HepG2 (cell line): ENCODE results near the gene SHISA7. TPM values are rescaled to one million over a fixed set of nuclear protein-coding genes. Genes with fewer than 3 reads are reported as not detected.

Source experiments
- NR2F6 ChIP-seq, 2 experiments: IDR thresholded peaks; 2 replicates each; pipeline ENCODE4 v1.6.1; 2016; ENCODE audit warnings: antibody characterized with exemption in 1 of 2, mild to moderate bottlenecking in 1 of 2
- RAD51 ChIP-seq: fragments of 450-650 bp; IDR thresholded peaks from 2 replicates; pipeline ENCODE4 v1.6.1; 2016; ENCODE audit warnings: borderline replicate concordance
- YEATS4 ChIP-seq: sonication (generic); formaldehyde crosslinking; IDR thresholded peaks from 2 replicates; pipeline ENCODE4 v1.4.0; 2020; ENCODE audit warnings: missing genetic modification reagents, borderline replicate concordance
- ZNF264 ChIP-seq: sonication (generic); formaldehyde crosslinking; IDR thresholded peaks from 2 replicates; pipeline ENCODE4 v1.4.0; 2020; ENCODE audit warnings: missing genetic modification reagents
- ZNF34 ChIP-seq: sonication (generic); formaldehyde crosslinking; IDR thresholded peaks from 2 replicates; pipeline ENCODE4 v1.4.0; 2020; ENCODE audit warnings: mild to moderate bottlenecking, missing genetic modification reagents, borderline replicate concordance
- ZNF430 ChIP-seq: sonication (generic); formaldehyde crosslinking; IDR thresholded peaks from 2 replicates; pipeline ENCODE4 v1.9.0; 2021; ENCODE audit warnings: mild to moderate bottlenecking, missing genetic modification reagents
- ZNF44 ChIP-seq: sonication (generic); formaldehyde crosslinking; IDR thresholded peaks from 2 replicates; pipeline ENCODE4 v1.5.1; 2020; ENCODE audit warnings: mild to moderate bottlenecking, missing genetic modification reagents
- ZNF644 ChIP-seq: IDR thresholded peaks from 2 replicates; pipeline ENCODE4 v1.6.1; 2016; ENCODE audit warnings: low read depth
- ZNF841 ChIP-seq: sonication (generic); formaldehyde crosslinking; IDR thresholded peaks from 2 replicates; pipeline ENCODE4 v1.8.1; 2023; ENCODE audit warnings: missing genetic modification reagents, borderline replicate concordance
- polyA plus RNA-seq, 8 experiments: library from polyadenylated mRNA; depleted of rRNA in 3 of 8; stranded (reverse) in 7 of 8; unstranded in 1 of 8; fragments of >200 nt; fragmentation: Illumina TruSeq in 4 of 8; extraction: Trizol in 4 of 8; gene quantifications; 2 replicates each; pipeline versions ENCODE4 v1.2.1 to v1.2.3, GENCODE V29; 2011 to 2016; ENCODE audit warnings: low read depth in 4 of 8, missing spikeins in 1 of 8, mixed read lengths in 1 of 8; ENCODE audit not compliant: insufficient read depth in 1 of 8
- total RNA-seq, 5 experiments: library from RNA; depleted of rRNA; stranded (reverse); fragments of >200 nt; fragmentation: Illumina TruSeq; extraction: Trizol; gene quantifications; 2 replicates each; pipeline ENCODE4 v1.2.3, GENCODE V29; 2016; ENCODE audit warnings: low read depth in 1 of 5
- TF ChIP-seq, protein P1 (sequence below): sonication (generic); formaldehyde crosslinking; IDR thresholded peaks from 2 replicates; pipeline ENCODE4 v1.5.0; 2020; ENCODE audit warnings: mild to moderate bottlenecking, missing genetic modification reagents, moderate library complexity
- TF ChIP-seq, protein P2 (sequence below): sonication (generic); formaldehyde crosslinking; IDR thresholded peaks from 2 replicates; pipeline ENCODE4 v1.4.0; 2020; ENCODE audit warnings: missing genetic modification reagents
- TF ChIP-seq, protein P3 (sequence below): sonication (generic); formaldehyde crosslinking; IDR thresholded peaks from 2 replicates; pipeline ENCODE4 v1.4.0; 2020; ENCODE audit warnings: mild to moderate bottlenecking, low read depth, missing genetic modification reagents
- TF ChIP-seq, protein P4 (sequence below): sonication (generic); formaldehyde crosslinking; IDR thresholded peaks from 2 replicates; pipeline ENCODE4 v1.8.0; 2022; ENCODE audit warnings: missing genetic modification reagents, mild to moderate bottlenecking, moderate library complexity, borderline replicate concordance
- TF ChIP-seq, protein P5 (sequence below): sonication (generic); formaldehyde crosslinking; IDR thresholded peaks from 2 replicates; pipeline ENCODE4 v1.4.0; 2020; ENCODE audit warnings: mild to moderate bottlenecking, missing genetic modification reagents

Gene SHISA7
- total and polyA plus RNA-seq, 2 of the 13 experiments (the other 11 are each of a cell fraction or from before 2014, with no cell fraction given): not detected

DNA sequence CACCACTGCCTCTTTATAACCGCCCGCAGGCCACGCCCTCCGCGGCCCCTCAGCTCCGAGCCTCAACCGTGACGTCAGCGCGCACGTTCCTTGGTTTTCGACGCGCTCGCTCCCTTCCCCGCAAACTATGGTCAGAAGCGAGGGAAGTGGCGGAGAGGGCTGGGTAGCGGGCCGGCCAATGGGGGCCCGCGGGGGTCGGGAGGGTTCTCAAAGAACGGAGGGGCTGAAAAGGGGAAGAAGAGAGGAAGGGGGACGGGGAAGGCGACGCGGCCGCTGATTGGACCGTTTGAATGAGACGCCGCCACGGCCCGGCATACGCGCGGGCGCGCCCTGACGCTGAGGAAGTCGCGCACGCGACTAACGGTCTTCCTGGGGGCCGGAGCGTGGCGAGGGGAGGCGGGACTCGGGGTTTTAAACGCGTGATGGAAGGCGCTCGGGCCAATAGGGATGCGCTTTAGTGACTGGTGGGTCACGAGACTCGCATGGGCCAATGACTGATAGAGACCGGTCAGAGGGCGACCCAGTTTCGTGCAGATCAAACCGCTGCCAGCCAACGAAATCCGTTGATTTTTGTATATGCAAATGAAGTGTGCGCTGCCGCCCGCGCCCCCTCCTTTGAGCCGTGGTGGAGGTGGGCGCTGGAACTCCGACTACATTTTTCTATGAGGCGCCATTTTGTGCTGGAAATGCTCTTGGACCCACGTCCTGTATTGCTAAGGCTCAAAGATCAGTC lies 35.1 kb downstream of the SHISA7 start (continued):
- TF ChIP-seq, protein P1, sequence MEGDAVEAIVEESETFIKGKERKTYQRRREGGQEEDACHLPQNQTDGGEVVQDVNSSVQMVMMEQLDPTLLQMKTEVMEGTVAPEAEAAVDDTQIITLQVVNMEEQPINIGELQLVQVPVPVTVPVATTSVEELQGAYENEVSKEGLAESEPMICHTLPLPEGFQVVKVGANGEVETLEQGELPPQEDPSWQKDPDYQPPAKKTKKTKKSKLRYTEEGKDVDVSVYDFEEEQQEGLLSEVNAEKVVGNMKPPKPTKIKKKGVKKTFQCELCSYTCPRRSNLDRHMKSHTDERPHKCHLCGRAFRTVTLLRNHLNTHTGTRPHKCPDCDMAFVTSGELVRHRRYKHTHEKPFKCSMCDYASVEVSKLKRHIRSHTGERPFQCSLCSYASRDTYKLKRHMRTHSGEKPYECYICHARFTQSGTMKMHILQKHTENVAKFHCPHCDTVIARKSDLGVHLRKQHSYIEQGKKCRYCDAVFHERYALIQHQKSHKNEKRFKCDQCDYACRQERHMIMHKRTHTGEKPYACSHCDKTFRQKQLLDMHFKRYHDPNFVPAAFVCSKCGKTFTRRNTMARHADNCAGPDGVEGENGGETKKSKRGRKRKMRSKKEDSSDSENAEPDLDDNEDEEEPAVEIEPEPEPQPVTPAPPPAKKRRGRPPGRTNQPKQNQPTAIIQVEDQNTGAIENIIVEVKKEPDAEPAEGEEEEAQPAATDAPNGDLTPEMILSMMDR: no peak
- TF ChIP-seq, protein P2, sequence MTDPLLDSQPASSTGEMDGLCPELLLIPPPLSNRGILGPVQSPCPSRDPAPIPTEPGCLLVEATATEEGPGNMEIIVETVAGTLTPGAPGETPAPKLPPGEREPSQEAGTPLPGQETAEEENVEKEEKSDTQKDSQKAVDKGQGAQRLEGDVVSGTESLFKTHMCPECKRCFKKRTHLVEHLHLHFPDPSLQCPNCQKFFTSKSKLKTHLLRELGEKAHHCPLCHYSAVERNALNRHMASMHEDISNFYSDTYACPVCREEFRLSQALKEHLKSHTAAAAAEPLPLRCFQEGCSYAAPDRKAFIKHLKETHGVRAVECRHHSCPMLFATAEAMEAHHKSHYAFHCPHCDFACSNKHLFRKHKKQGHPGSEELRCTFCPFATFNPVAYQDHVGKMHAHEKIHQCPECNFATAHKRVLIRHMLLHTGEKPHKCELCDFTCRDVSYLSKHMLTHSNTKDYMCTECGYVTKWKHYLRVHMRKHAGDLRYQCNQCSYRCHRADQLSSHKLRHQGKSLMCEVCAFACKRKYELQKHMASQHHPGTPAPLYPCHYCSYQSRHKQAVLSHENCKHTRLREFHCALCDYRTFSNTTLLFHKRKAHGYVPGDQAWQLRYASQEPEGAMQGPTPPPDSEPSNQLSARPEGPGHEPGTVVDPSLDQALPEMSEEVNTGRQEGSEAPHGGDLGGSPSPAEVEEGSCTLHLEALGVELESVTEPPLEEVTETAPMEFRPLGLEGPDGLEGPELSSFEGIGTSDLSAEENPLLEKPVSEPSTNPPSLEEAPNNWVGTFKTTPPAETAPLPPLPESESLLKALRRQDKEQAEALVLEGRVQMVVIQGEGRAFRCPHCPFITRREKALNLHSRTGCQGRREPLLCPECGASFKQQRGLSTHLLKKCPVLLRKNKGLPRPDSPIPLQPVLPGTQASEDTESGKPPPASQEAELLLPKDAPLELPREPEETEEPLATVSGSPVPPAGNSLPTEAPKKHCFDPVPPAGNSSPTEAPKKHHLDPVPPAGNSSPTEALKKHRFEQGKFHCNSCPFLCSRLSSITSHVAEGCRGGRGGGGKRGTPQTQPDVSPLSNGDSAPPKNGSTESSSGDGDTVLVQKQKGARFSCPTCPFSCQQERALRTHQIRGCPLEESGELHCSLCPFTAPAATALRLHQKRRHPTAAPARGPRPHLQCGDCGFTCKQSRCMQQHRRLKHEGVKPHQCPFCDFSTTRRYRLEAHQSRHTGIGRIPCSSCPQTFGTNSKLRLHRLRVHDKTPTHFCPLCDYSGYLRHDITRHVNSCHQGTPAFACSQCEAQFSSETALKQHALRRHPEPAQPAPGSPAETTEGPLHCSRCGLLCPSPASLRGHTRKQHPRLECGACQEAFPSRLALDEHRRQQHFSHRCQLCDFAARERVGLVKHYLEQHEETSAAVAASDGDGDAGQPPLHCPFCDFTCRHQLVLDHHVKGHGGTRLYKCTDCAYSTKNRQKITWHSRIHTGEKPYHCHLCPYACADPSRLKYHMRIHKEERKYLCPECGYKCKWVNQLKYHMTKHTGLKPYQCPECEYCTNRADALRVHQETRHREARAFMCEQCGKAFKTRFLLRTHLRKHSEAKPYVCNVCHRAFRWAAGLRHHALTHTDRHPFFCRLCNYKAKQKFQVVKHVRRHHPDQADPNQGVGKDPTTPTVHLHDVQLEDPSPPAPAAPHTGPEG (CRISPR knock-in tag): no peak
- TF ChIP-seq, protein P3, sequence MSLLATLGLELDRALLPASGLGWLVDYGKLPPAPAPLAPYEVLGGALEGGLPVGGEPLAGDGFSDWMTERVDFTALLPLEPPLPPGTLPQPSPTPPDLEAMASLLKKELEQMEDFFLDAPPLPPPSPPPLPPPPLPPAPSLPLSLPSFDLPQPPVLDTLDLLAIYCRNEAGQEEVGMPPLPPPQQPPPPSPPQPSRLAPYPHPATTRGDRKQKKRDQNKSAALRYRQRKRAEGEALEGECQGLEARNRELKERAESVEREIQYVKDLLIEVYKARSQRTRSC: 0 out of 2 replicates have a peak, but pooled peaks have one; percentile 59
- peak; percentile 47; the same call in 1 of the 2 replicates for TF ChIP-seq YEATS4 (CRISPR knock-in tag)
- TF ChIP-seq, protein P4, sequence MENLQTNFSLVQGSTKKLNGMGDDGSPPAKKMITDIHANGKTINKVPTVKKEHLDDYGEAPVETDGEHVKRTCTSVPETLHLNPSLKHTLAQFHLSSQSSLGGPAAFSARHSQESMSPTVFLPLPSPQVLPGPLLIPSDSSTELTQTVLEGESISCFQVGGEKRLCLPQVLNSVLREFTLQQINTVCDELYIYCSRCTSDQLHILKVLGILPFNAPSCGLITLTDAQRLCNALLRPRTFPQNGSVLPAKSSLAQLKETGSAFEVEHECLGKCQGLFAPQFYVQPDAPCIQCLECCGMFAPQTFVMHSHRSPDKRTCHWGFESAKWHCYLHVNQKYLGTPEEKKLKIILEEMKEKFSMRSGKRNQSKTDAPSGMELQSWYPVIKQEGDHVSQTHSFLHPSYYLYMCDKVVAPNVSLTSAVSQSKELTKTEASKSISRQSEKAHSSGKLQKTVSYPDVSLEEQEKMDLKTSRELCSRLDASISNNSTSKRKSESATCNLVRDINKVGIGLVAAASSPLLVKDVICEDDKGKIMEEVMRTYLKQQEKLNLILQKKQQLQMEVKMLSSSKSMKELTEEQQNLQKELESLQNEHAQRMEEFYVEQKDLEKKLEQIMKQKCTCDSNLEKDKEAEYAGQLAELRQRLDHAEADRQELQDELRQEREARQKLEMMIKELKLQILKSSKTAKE (CRISPR knock-in tag): 0 out of 2 replicates have a peak, but pooled peaks have one; percentile 40
- TF ChIP-seq ZNF430 (CRISPR knock-in tag): peak; percentile 43; the same call in 1 of the 2 replicates
- TF ChIP-seq ZNF264: no peak; the same call in 1 of the 2 replicates
- no peak for TF ChIP-seq NR2F6 (IDR thresholded peaks at IDR 0.05)
- TF ChIP-seq NR2F6 (CRISPR knock-in tag; IDR thresholded peaks at IDR 0.05): 0 out of 2 replicates have a peak, but pooled peaks have one; percentile 17
- TF ChIP-seq RAD51: peak; percentile 36; the same call in 1 of the 2 replicates
- TF ChIP-seq ZNF644 (CRISPR knock-in tag): peak; percentile 62; the same call in 1 of the 2 replicates
- TF ChIP-seq ZNF44 (CRISPR knock-in tag): no peak
- 0 out of 2 replicates have a peak, but pooled peaks have one; percentile 49 for TF ChIP-seq ZNF841 (CRISPR knock-in tag)
- 0 out of 2 replicates have a peak, but pooled peaks have one; percentile 27 for TF ChIP-seq ZNF34 (CRISPR knock-in tag)
- TF ChIP-seq, protein P5, sequence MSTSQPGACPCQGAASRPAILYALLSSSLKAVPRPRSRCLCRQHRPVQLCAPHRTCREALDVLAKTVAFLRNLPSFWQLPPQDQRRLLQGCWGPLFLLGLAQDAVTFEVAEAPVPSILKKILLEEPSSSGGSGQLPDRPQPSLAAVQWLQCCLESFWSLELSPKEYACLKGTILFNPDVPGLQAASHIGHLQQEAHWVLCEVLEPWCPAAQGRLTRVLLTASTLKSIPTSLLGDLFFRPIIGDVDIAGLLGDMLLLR (CRISPR knock-in tag): peak; percentile 82; the same call in 1 of the 2 replicates
